Nephron (organoid): ENCODE data around the gene ZNF439.
"Not testable (repeated sequence)": the region's sequence is repeated elsewhere in the genome, so short reads cannot be mapped to it uniquely, and the experiment has no call there.

Experiments used
- H3K27ac Mint-ChIP-seq, 3 experiments: 2 replicates each; pipeline ENCODE4 v1.8.0; 2020; ENCODE audit warnings: mixed read lengths in 3 of 3, mild to moderate bottlenecking in 2 of 3, moderate library complexity in 1 of 3
- H3K27me3 Mint-ChIP-seq: 2 replicates; pipeline ENCODE4 v1.8.0; 2021; ENCODE audit warnings: low read depth, mild to moderate bottlenecking, moderate library complexity, mixed read lengths
- H3K36me3 Mint-ChIP-seq: 2 replicates; pipeline ENCODE4 v1.8.0; 2020; ENCODE audit warnings: low read depth, mixed read lengths
- H3K4me1 Mint-ChIP-seq: 2 replicates; pipeline ENCODE4 v1.8.0; 2020; ENCODE audit warnings: mixed read lengths
- H3K4me3 Mint-ChIP-seq, 3 experiments: 2 replicates each; pipeline ENCODE4 v1.8.0; 2020; ENCODE audit warnings: mild to moderate bottlenecking in 3 of 3, mixed read lengths in 3 of 3, moderate library complexity in 2 of 3
- H3K9me3 Mint-ChIP-seq: 2 replicates; pipeline ENCODE4 v1.8.0; 2020; ENCODE audit warnings: mixed read lengths
- TF ChIP-seq, protein P1 (sequence below), 3 experiments: fragments of 200-600 bp; sonication (generic); IDR thresholded peaks; one replicate each; pipeline ENCODE4 v1.5.0; 2021; ENCODE audit warnings: antibody characterized with exemption in 3 of 3; ENCODE audit not compliant: unreplicated experiment in 3 of 3

The ZNF439 gene

DNA sequence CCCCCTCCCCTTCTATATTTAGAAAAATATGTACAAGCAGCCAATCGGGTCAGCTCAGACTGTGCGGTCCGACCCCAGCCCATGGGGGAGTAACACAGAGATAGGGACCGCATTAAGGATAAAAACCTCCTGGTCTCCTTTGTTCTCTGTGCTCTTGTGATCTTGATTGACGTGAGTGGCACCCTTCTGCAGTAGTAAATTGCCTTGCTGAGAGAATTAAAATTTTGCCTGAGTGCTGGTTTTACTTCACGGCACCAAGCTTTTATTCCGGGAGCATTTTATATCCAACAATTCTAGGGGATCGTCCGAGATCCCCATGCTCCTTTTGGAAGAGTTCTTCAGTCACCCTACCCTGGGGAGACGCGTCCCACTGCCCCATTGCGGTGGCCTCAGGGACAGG, 32.1 kb downstream of the ZNF439 start:
- Mint-ChIP-seq H3K4me1 (no peaks in the 10 kb centered on the region), H3K36me3 (no peaks in the 10 kb centered on the region), H3K9me3 (no peaks in the 10 kb centered on the region), H3K4me3 (no peak overlapping the region), H3K27ac (no peak overlapping the region), H3K27me3 (peaks cover 9% of the 10 kb centered on the region)
- TF ChIP-seq, protein P1, sequence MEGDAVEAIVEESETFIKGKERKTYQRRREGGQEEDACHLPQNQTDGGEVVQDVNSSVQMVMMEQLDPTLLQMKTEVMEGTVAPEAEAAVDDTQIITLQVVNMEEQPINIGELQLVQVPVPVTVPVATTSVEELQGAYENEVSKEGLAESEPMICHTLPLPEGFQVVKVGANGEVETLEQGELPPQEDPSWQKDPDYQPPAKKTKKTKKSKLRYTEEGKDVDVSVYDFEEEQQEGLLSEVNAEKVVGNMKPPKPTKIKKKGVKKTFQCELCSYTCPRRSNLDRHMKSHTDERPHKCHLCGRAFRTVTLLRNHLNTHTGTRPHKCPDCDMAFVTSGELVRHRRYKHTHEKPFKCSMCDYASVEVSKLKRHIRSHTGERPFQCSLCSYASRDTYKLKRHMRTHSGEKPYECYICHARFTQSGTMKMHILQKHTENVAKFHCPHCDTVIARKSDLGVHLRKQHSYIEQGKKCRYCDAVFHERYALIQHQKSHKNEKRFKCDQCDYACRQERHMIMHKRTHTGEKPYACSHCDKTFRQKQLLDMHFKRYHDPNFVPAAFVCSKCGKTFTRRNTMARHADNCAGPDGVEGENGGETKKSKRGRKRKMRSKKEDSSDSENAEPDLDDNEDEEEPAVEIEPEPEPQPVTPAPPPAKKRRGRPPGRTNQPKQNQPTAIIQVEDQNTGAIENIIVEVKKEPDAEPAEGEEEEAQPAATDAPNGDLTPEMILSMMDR (IDR thresholded peaks at IDR 0.05; ENCODE audit: unreplicated experiment in 3 of 3), result no peak

GRCh38 chr19:11881151-11881800, 32.8 kb downstream of the ZNF439 start:
- no peaks in the 10 kb centered on the region for H3K4me1 Mint-ChIP-seq
- no peaks in the 10 kb centered on the region for H3K9me3 Mint-ChIP-seq
- no peak overlapping the region for H3K27ac Mint-ChIP-seq
- no peak overlapping the region for H3K4me3 Mint-ChIP-seq
- H3K36me3 Mint-ChIP-seq, result no peaks in the 10 kb centered on the region
- TF ChIP-seq, protein P1 (IDR thresholded peaks at IDR 0.05; ENCODE audit: unreplicated experiment in 3 of 3), result peak; percentile 72 to 86 (median 78)
- peaks cover 9% of the 10 kb centered on the region for H3K27me3 Mint-ChIP-seq

DNA sequence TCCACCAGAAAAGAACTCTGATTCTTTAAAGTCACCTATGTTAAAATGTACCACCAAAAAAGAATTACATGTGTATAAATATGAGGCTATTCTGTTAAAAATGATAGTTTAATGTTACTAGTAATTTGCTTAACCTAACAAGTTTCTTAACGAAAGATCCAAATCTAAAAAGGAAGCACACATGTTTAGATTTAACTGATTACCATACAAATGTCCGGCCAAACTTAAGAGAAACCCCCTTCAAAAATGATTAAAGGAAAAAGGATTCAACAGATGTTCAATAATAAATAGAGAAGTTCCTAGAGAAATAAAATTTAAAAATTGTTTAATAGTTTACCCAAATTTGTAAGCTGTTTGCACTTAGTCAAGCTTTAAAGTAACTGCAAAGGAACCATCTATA, 34.1 kb downstream of the ZNF439 start:
- Mint-ChIP-seq H3K27me3 (peaks cover 6% of the 10 kb centered on the region), H3K4me1 (peaks cover 5% of the 10 kb centered on the region), H3K9me3 (no peaks in the 10 kb centered on the region), H3K4me3 (no peak overlapping the region), H3K27ac (no peak overlapping the region), H3K36me3 (peaks cover under 1% of the 10 kb centered on the region)
- TF ChIP-seq, protein P1 (IDR thresholded peaks at IDR 0.05; ENCODE audit: unreplicated experiment in 3 of 3), result no peak

DNA sequence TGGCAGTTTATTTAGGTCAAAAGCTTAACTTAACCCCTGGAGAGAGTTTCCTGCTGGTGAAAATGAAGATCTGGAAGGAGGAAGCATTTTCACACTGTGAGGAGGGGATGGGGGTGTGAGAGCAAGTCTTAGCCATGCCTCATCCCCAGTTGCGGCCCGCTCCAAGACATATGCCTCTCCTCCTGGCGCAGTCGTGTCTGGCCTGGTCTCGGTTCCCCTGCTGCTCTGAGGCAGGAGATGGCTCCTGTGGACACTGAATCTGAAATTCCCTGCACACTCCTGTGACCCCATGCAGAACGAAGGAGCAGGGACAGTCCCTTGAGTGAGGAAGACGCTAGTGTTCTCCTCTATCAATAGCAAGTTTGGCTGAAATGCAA, 38.7 kb downstream of the ZNF439 start:
- Mint-ChIP-seq H3K27ac (peak overlapping the region; percentile 97 to 99 (median 98)), H3K9me3 (peaks cover 16% of the 10 kb centered on the region), H3K4me3 (peak overlapping the region; percentile 92 to 98 (median 96)), H3K36me3 (peaks cover 47% of the 10 kb centered on the region), H3K27me3 (peaks cover 4% of the 10 kb centered on the region), H3K4me1 (peaks cover 29% of the 10 kb centered on the region)
- TF ChIP-seq, protein P1 (IDR thresholded peaks at IDR 0.05; ENCODE audit: unreplicated experiment in 3 of 3), result no peak

GRCh38 chr19:11887611-11888531, 39.3 kb downstream of the ZNF439 start, which contains the start of gene ZNF69:
ZNF69 (plus strand) TSS chr19:11887782; CDS start chr19:11887924, 142 bp downstream.
- peaks cover 53% of the 10 kb centered on the region for H3K36me3 Mint-ChIP-seq
- H3K27ac Mint-ChIP-seq, result peak within 1 kb of the TSS; percentile 97 to 99 (median 98)
- peaks cover 29% of the 10 kb centered on the region for H3K4me1 Mint-ChIP-seq
- TF ChIP-seq, protein P1 (IDR thresholded peaks at IDR 0.05; ENCODE audit: unreplicated experiment in 3 of 3), result no peak
- H3K4me3 Mint-ChIP-seq, result peak within 1 kb of the TSS; percentile 92 to 98 (median 96)
- peaks cover 22% of the 10 kb centered on the region for H3K9me3 Mint-ChIP-seq
- H3K27me3 Mint-ChIP-seq, result peaks cover 4% of the 10 kb centered on the region

DNA sequence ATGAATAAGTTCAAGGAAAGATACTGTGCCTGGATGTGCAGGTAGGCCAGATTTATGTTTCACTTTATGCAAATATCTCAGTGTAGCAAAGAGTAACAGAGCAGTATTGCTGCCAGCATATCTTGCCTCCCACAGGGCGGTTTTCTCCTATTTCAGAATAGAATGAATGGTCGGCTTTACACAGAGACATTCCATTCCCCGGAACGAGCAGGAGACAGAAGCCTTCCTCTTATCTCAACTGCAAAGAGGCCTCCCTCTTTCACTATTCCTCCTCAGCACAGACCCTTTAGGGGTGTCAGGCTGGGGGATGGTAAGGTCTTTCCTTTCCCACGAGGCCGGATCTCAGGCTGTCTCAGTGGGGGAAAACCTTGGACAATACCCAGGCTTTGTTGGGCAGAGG, 41.4 kb downstream of the ZNF439 start:
- H3K27ac Mint-ChIP-seq, result peak overlapping the region; percentile 87 to 99 (median 98)
- peaks cover 73% of the 10 kb centered on the region for H3K36me3 Mint-ChIP-seq
- H3K9me3 Mint-ChIP-seq, result peaks cover 41% of the 10 kb centered on the region
- not testable (repeated sequence) for H3K27me3 Mint-ChIP-seq
- H3K4me1 Mint-ChIP-seq, result peaks cover 29% of the 10 kb centered on the region
- peak overlapping the region; percentile 73 to 92 (median 79) for H3K4me3 Mint-ChIP-seq
